Kidney (tissue), 14 donors: ENCODE data around the gene ZSCAN31. TPM values are rescaled to one million over a fixed set of nuclear protein-coding genes. Genes with fewer than 3 reads are reported as not detected.

Source experiments
- DNase-seq, 5 donors: peaks; one replicate each; pipeline ENCODE4 v3.0.0-alpha.2; 2013 to 2020
- FAIRE-seq: peaks from 2 replicates; lab custom pipeline; 2012; peaks lifted over from hg19 to GRCh38; lab: Jason Lieb, UNC
- H3K27ac ChIP-seq, 2 donors: one replicate each; pipeline ENCODE4 v1.7.0; 2013; ENCODE audit warnings: low read depth in 2 of 2, low read length in 2 of 2, inconsistent platforms in 1 of 2
- H3K27me3 ChIP-seq: one replicate; pipeline ENCODE4 v1.7.1; 2013; ENCODE audit warnings: low read length, inconsistent platforms; ENCODE audit not compliant: control insufficient read depth, insufficient read depth
- H3K36me3 ChIP-seq, 3 donors: one replicate each; pipeline versions ENCODE4 v1.7.0 to v1.7.1; 2013; ENCODE audit warnings: low read length in 3 of 3, control low read depth in 1 of 3, inconsistent platforms in 1 of 3; ENCODE audit not compliant: insufficient read depth in 3 of 3, control insufficient read depth in 2 of 3
- H3K4me1 ChIP-seq, 3 donors: one replicate each; pipeline versions ENCODE4 v1.7.0 to v1.7.1; 2013; ENCODE audit warnings: low read length in 3 of 3, inconsistent platforms in 1 of 3, low read depth in 1 of 3; ENCODE audit not compliant: control insufficient read depth in 2 of 3, insufficient read depth in 2 of 3
- H3K4me3 ChIP-seq, 3 donors: one replicate each; pipeline versions ENCODE4 v1.7.0 to v1.8.1; 2013; ENCODE audit warnings: low read length in 3 of 3, control low read depth in 1 of 3, inconsistent platforms in 1 of 3
- H3K9ac ChIP-seq, 3 donors: one replicate each; pipeline versions ENCODE4 v1.7.0 to v1.7.1; 2013; ENCODE audit warnings: low read length in 3 of 3, control low read depth in 1 of 3, inconsistent platforms in 1 of 3
- H3K9me3 ChIP-seq, 3 donors: one replicate each; pipeline versions ENCODE4 v1.7.0 to v1.7.1; 2013; ENCODE audit warnings: low read length in 3 of 3, control low read depth in 1 of 3, inconsistent platforms in 1 of 3; ENCODE audit not compliant: control insufficient read depth in 2 of 3, insufficient read depth in 1 of 3
- intact Hi-C: fragments of 100-400 bp; cut with DNase I; formaldehyde crosslinking; loops from one replicate; pipeline ENCODE4 v1.11.1; 2022
- polyA plus RNA-seq: library from polyadenylated mRNA; stranded (reverse); fragments of 350-450 nt; fragmentation: Illumina TruSeq; extraction: RNeasy Lipid Tissue Mini Kit (QIAGEN cat#74804); gene quantifications from one replicate; pipeline ENCODE4 v1.2.3, GENCODE V29; 2014; ENCODE audit warnings: low read depth, low replicate concordance; ENCODE audit not compliant: insufficient read depth
- total RNA-seq: library from RNA; stranded (reverse); fragmentation: NEBNext Ultra II Directional; extraction: Animal tissue kit (Norgen Biotek cat#: 25700); gene quantifications from one replicate; pipeline ENCODE4 v1.2.1, GENCODE V29; 2021
- TF ChIP-seq, protein P1 (sequence below): IDR thresholded peaks from 3 replicates; pipeline ENCODE4 v1.5.1; 2012; ENCODE audit warnings: mild to moderate bottlenecking, moderate library complexity, borderline replicate concordance; ENCODE audit not compliant: insufficient read depth; ENCODE audit errors: extremely low read depth
- donor health status: control.
- donor health status: control.
- donor health status: control.
- donor health status: control.
- donor health status: control.
- donor health status: DM: yes; HTN: yes; CAD: no.
- donor health status: Normal renal cell carcinoma (clear cell type).

The ZSCAN31 gene
- total and polyA plus RNA-seq, 2 donors from 2014 or later: 4.1 to 6.3 TPM

DNA sequence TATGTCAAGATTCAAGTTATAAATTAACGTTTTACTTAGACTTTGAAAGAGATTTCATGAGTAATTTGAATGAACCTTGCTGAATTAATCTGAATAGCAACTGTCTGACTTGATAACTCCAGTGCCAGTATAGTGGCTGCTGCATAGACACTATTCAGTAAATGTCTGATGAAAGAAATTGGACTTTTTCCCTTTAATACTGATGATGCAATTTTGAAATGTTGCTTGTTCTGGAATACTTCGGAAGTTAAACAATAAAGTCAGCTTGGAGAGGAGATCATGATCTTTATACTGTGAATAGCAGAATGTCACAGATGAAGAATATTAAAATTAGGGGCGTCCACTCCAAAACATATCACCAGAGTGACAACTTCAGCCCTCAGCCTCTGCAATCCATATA is 58.2 kb downstream of the ZSCAN31 start:
- Histone ChIP-seq H3K4me1 (no peaks in the 10 kb centered on the region), H3K9me3 (peaks cover 0 to under 1% (median 0%) of the 10 kb centered on the region in 3 donors), H3K9ac (no peak overlapping the region), H3K36me3 (peaks cover 3 to 29% (median 13%) of the 10 kb centered on the region in 3 donors), H3K4me3 (no peak overlapping the region), H3K27ac (no peak overlapping the region), H3K27me3 (no peaks in the 10 kb centered on the region)
- TF ChIP-seq, protein P1, sequence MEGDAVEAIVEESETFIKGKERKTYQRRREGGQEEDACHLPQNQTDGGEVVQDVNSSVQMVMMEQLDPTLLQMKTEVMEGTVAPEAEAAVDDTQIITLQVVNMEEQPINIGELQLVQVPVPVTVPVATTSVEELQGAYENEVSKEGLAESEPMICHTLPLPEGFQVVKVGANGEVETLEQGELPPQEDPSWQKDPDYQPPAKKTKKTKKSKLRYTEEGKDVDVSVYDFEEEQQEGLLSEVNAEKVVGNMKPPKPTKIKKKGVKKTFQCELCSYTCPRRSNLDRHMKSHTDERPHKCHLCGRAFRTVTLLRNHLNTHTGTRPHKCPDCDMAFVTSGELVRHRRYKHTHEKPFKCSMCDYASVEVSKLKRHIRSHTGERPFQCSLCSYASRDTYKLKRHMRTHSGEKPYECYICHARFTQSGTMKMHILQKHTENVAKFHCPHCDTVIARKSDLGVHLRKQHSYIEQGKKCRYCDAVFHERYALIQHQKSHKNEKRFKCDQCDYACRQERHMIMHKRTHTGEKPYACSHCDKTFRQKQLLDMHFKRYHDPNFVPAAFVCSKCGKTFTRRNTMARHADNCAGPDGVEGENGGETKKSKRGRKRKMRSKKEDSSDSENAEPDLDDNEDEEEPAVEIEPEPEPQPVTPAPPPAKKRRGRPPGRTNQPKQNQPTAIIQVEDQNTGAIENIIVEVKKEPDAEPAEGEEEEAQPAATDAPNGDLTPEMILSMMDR: no peak
- DNase-seq (no peak), FAIRE-seq (no peak)
- intact Hi-C loops: no loop called here

DNA sequence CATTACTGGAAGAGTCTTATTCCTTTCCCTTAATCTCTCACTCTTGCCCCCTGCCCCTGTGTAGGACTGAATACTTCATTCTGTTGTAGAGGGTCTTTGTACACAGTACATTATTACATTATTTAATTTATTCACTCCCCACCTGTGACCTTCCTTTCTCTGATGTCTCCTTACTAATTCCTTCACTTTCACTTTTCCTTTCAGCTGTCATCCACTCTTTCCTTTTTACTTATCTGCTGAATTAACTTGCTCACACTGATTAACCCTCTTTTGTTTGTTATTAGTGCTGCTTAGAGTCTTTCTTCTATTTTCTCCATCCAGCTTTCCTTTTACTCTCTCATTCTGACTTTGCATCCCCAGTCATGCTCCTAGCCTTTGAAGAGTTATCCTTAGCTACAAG is 61.1 kb downstream of the ZSCAN31 start:
- Histone ChIP-seq H3K27me3 (no peaks in the 10 kb centered on the region), H3K9ac (no peak overlapping the region), H3K4me3 (no peak overlapping the region), H3K36me3 (peaks cover 8 to 39% (median 19%) of the 10 kb centered on the region in 3 donors), H3K4me1 (no peaks in the 10 kb centered on the region), H3K27ac (no peak overlapping the region), H3K9me3 (no peaks in the 10 kb centered on the region)
- FAIRE-seq: no peak
- TF ChIP-seq, protein P1: no peak
- intact Hi-C loops: no loop called here
- DNase-seq: no peak

Other genes starting within 250 kb of the ZSCAN31 start
- 6.1 TPM for gene ZSCAN16, start 211.5 kb downstream of the ZSCAN31 start, total RNA-seq
- 6.8 TPM for gene ZSCAN16, start 211.5 kb downstream of the ZSCAN31 start, polyA plus RNA-seq
- gene ZKSCAN8, start 194.3 kb downstream of the ZSCAN31 start, total RNA-seq: 26.4 TPM
- gene ZKSCAN8, start 194.3 kb downstream of the ZSCAN31 start, polyA plus RNA-seq: 3.5 TPM
- 15.6 TPM for gene ZSCAN9, start 110.9 kb downstream of the ZSCAN31 start, total RNA-seq
- 8.1 TPM for gene ZSCAN9, start 110.9 kb downstream of the ZSCAN31 start, polyA plus RNA-seq
- 7.4 TPM for gene ZKSCAN4, start 83.9 kb downstream of the ZSCAN31 start, total RNA-seq
- 3.9 TPM for gene ZKSCAN4, start 83.9 kb downstream of the ZSCAN31 start, polyA plus RNA-seq
- 1.2 TPM for gene NKAPL, start 76.9 kb downstream of the ZSCAN31 start, total RNA-seq
- 1.7 TPM for gene NKAPL, start 76.9 kb downstream of the ZSCAN31 start, polyA plus RNA-seq
- gene ZSCAN26, start 69.0 kb downstream of the ZSCAN31 start, total RNA-seq: 17.2 TPM
- gene ZSCAN26, start 69.0 kb downstream of the ZSCAN31 start, polyA plus RNA-seq: 11.8 TPM
- gene PGBD1, start 54.6 kb downstream of the ZSCAN31 start, total RNA-seq: 3.0 TPM
- 3.1 TPM for gene PGBD1, start 54.6 kb downstream of the ZSCAN31 start, polyA plus RNA-seq
- 8.3 TPM for gene ZKSCAN3, start 13.8 kb upstream of the ZSCAN31 start, total RNA-seq
- gene ZKSCAN3, start 13.8 kb upstream of the ZSCAN31 start, polyA plus RNA-seq: 3.5 TPM
- gene ZSCAN12, start 63.6 kb upstream of the ZSCAN31 start, total RNA-seq: 7.9 TPM
- gene ZSCAN12, start 63.6 kb upstream of the ZSCAN31 start, polyA plus RNA-seq: 1.3 TPM
- 5.5 TPM for gene ZSCAN23, start 107.3 kb upstream of the ZSCAN31 start, total RNA-seq
- 0.49 TPM for gene ZSCAN23, start 107.3 kb upstream of the ZSCAN31 start, polyA plus RNA-seq
- gene GPX6, start 179.6 kb upstream of the ZSCAN31 start, total RNA-seq: not detected
- gene GPX6, start 179.6 kb upstream of the ZSCAN31 start, polyA plus RNA-seq: not detected
- gene GPX5, start 189.7 kb upstream of the ZSCAN31 start, total RNA-seq: not detected
- gene GPX5, start 189.7 kb upstream of the ZSCAN31 start, polyA plus RNA-seq: not detected